ENCODE measurements around the gene NUMBL.
"Not testable (repeated sequence)": the region's sequence is repeated elsewhere in the genome, so short reads cannot be mapped to it uniquely, and the experiment has no call there.

NUMBL gene

DNA sequence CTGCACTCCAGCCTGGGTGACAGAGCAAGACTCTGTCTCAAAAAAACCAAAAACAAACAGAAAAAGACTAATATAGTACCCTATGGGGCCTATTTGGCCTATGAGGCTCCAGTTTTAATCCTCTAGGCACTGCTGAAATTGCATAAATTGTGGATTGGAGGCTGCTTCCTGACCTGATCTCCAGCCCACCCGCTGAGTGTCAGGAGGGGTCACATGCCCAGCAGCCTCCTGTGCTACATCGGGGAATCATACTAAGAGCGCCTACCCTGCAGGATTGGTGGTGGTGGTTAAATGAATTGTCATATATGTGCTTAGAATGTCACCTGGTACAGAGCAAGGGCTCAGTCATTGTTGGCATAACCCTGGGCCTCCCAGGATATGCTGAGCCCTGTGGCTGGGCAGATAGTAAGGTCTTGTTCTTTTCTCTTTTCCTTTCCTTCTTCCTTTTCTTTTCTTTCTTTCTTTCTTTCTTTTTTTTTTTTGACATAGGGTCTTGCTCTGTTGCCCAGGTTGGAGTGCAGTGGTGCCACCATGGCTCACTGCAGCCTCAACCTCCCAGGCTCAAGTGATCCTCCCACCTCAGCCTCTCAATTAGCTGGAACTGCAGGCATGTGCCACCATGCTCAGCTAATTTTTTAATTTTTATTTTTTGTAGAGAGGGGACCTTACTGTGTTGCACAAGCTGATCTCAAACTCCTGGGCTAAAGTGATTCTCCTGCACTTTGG is 58.0 kb downstream of the NUMBL start:
- H3K36me3 ChIP-seq (ENCODE audit: insufficient read depth, insufficient read length, low read length) = peaks cover 13% of the 10 kb centered on the region
- H3K4me3 ChIP-seq (ENCODE audit: insufficient read length, low read depth) = no peak overlapping the region
- H3K9me3 ChIP-seq (ENCODE audit: insufficient read depth, low read length) = no peaks in the 10 kb centered on the region
- TF ChIP-seq YY1 (IDR thresholded peaks at IDR 0.05; ENCODE audit: insufficient read depth, insufficient read length) (no peak), SUZ12 (IDR thresholded peaks at IDR 0.05; ENCODE audit: extremely low read depth, insufficient read depth, insufficient read length) (no peak), ZNF274 (IDR thresholded peaks at IDR 0.05; ENCODE audit: low read depth, low read length) (no peak)
- DNase-seq (ENCODE audit: low read depth, low spot score) = no peak
- peaks cover 2% of the 10 kb centered on the region for H3K4me1 ChIP-seq (ENCODE audit: insufficient read depth, insufficient read length)
- peaks cover 21% of the 10 kb centered on the region for H3K27me3 ChIP-seq (ENCODE audit: insufficient read depth, insufficient read length)
- no peak overlapping the region for H3K9ac ChIP-seq (ENCODE audit: insufficient read length, low read depth)

DNA sequence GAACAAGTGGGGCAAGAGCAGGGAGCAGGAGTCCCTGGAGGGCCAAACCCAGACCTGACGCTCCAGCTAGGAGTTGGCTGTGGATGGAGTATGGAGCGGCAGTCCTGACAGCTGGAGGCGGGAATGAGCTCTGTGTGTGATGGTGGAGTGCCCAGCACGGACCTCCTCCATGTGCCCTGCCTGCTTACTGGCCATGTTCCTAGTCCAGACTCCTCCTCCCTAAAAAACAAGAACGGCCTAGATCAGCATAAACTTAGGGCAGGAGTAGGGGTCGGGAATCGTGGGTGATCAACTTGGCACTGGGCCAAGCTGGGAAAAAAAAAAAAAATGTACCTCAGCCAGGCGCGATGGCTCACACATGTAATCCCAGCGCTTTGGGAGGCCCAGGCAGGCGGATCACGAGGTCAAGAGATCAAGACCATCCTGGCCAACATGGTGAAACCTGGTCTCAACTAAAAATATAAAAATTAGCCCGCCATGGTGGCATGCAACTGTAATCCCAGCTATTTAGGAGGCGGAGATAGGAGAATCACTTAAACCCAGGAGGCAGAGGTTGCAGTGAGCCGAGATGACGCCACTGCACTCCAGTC is 59.8 kb downstream of the NUMBL start:
- Histone ChIP-seq H3K4me3 (ENCODE audit: insufficient read length, low read depth) (no peak overlapping the region), H3K36me3 (ENCODE audit: insufficient read depth, insufficient read length, low read length) (peaks cover 28% of the 10 kb centered on the region), H3K9ac (ENCODE audit: insufficient read length, low read depth) (no peak overlapping the region), H3K9me3 (ENCODE audit: insufficient read depth, low read length) (no peaks in the 10 kb centered on the region), H3K27me3 (ENCODE audit: insufficient read depth, insufficient read length) (peaks cover 14% of the 10 kb centered on the region), H3K4me1 (ENCODE audit: insufficient read depth, insufficient read length) (peaks cover 2% of the 10 kb centered on the region)
- TF ChIP-seq ZNF274 (IDR thresholded peaks at IDR 0.05; ENCODE audit: low read depth, low read length) (no peak), SUZ12 (IDR thresholded peaks at IDR 0.05; ENCODE audit: extremely low read depth, insufficient read depth, insufficient read length) (no peak), YY1 (IDR thresholded peaks at IDR 0.05; ENCODE audit: insufficient read depth, insufficient read length) (no peak)
- DNase-seq (ENCODE audit: low read depth, low spot score) = no peak

DNA sequence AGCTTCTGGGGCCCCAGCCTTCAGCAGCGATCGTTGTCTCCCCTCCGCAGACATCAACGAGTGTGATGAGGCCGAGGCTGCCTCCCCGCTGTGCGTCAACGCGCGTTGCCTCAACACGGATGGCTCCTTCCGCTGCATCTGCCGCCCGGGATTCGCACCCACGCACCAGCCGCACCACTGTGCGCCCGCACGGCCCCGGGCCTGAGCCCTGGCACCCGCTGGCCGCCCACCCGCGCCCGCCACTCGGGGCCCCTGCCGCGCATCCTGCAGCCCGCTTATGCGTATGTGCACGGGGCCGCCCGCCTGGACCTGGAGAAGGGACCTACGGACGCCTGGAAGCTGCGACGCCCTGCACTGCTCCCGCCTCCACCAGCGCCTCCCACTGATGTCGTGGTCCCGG is 61.1 kb downstream of the NUMBL start:
- Histone ChIP-seq H3K36me3 (ENCODE audit: insufficient read depth, insufficient read length, low read length) (peaks cover 32% of the 10 kb centered on the region), H3K4me3 (ENCODE audit: insufficient read length, low read depth) (no peak overlapping the region), H3K27me3 (ENCODE audit: insufficient read depth, insufficient read length) (peaks cover 6% of the 10 kb centered on the region), H3K4me1 (ENCODE audit: insufficient read depth, insufficient read length) (peaks cover 2% of the 10 kb centered on the region), H3K9me3 (ENCODE audit: insufficient read depth, low read length) (no peaks in the 10 kb centered on the region), H3K9ac (ENCODE audit: insufficient read length, low read depth) (no peak overlapping the region)
- DNase-seq (ENCODE audit: low read depth, low spot score) = no peak
- TF ChIP-seq YY1 (IDR thresholded peaks at IDR 0.05; ENCODE audit: insufficient read depth, insufficient read length) = no peak
- no peak for TF ChIP-seq SUZ12 (IDR thresholded peaks at IDR 0.05; ENCODE audit: extremely low read depth, insufficient read depth, insufficient read length)
- TF ChIP-seq ZNF274 (IDR thresholded peaks at IDR 0.05; ENCODE audit: low read depth, low read length) = no peak

DNA sequence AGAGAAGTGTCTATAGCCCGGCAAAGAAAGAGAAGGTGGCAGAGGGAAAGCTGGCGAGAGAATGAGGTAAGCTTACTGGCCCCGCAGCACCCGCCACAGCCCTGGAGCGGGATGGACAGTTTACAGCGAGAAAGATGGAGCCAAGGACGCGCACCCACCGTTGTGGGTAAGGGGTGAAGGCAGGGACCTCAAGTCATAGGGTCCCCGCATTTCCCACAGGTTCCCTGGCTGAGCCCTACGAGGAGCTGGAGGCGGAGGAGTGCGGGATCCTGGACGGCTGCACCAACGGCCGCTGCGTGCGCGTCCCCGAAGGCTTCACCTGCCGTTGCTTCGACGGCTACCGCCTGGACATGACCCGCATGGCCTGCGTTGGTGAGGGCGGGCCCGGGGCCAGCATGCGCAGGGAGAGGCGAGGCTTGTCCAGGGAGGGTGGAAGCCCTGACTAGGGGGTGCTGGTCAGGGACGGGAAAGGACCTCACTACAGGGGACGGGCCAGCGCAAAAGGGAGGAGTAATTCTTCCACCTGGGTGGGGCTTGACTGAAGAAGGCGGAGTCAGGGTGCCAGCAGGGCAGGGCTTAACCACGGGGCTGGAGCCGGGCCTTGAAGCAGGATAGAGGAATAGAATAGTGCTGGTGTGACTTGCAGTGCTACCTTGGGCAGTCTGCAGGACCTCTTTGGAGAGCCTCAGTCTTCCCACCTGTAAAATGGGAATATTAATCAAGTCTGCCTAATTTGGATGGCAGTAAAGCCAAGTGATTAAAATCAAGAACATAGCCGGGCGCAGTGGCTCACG is 62.8 kb downstream of the NUMBL start:
- no peak overlapping the region for H3K4me3 ChIP-seq (ENCODE audit: insufficient read length, low read depth)
- H3K9ac ChIP-seq (ENCODE audit: insufficient read length, low read depth) = no peak overlapping the region
- TF ChIP-seq ZNF274 (IDR thresholded peaks at IDR 0.05; ENCODE audit: low read depth, low read length) (no peak), YY1 (IDR thresholded peaks at IDR 0.05; ENCODE audit: insufficient read depth, insufficient read length) (no peak), SUZ12 (IDR thresholded peaks at IDR 0.05; ENCODE audit: extremely low read depth, insufficient read depth, insufficient read length) (no peak)
- no peak for DNase-seq (ENCODE audit: low read depth, low spot score)
- H3K9me3 ChIP-seq (ENCODE audit: insufficient read depth, low read length) = no peaks in the 10 kb centered on the region
- no peaks in the 10 kb centered on the region for H3K27me3 ChIP-seq (ENCODE audit: insufficient read depth, insufficient read length)
- peaks cover 33% of the 10 kb centered on the region for H3K36me3 ChIP-seq (ENCODE audit: insufficient read depth, insufficient read length, low read length)
- peaks cover 9% of the 10 kb centered on the region for H3K4me1 ChIP-seq (ENCODE audit: insufficient read depth, insufficient read length)

DNA sequence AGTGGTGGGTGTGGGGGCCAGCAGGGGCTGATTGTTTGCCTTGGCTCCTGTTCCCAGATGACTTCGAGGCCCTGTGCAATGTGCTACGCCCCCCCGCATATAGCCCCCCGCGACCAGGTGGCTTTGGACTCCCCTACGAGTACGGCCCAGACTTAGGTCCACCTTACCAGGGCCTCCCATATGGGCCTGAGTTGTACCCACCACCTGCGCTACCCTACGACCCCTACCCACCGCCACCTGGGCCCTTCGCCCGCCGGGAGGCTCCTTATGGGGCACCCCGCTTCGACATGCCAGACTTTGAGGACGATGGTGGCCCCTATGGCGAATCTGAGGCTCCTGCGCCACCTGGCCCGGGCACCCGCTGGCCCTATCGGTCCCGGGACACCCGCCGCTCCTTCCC is 63.5 kb downstream of the NUMBL start:
- Histone ChIP-seq H3K4me1 (ENCODE audit: insufficient read depth, insufficient read length) (peaks cover 9% of the 10 kb centered on the region), H3K9ac (ENCODE audit: insufficient read length, low read depth) (no peak overlapping the region), H3K36me3 (ENCODE audit: insufficient read depth, insufficient read length, low read length) (peaks cover 41% of the 10 kb centered on the region), H3K27me3 (ENCODE audit: insufficient read depth, insufficient read length) (no peaks in the 10 kb centered on the region), H3K4me3 (ENCODE audit: insufficient read length, low read depth) (no peak overlapping the region), H3K9me3 (ENCODE audit: insufficient read depth, low read length) (no peaks in the 10 kb centered on the region)
- no peak for TF ChIP-seq ZNF274 (IDR thresholded peaks at IDR 0.05; ENCODE audit: low read depth, low read length)
- TF ChIP-seq YY1 (IDR thresholded peaks at IDR 0.05; ENCODE audit: insufficient read depth, insufficient read length) = no peak
- TF ChIP-seq SUZ12 (IDR thresholded peaks at IDR 0.05; ENCODE audit: extremely low read depth, insufficient read depth, insufficient read length) = no peak
- no peak for DNase-seq (ENCODE audit: low read depth, low spot score)

DNA sequence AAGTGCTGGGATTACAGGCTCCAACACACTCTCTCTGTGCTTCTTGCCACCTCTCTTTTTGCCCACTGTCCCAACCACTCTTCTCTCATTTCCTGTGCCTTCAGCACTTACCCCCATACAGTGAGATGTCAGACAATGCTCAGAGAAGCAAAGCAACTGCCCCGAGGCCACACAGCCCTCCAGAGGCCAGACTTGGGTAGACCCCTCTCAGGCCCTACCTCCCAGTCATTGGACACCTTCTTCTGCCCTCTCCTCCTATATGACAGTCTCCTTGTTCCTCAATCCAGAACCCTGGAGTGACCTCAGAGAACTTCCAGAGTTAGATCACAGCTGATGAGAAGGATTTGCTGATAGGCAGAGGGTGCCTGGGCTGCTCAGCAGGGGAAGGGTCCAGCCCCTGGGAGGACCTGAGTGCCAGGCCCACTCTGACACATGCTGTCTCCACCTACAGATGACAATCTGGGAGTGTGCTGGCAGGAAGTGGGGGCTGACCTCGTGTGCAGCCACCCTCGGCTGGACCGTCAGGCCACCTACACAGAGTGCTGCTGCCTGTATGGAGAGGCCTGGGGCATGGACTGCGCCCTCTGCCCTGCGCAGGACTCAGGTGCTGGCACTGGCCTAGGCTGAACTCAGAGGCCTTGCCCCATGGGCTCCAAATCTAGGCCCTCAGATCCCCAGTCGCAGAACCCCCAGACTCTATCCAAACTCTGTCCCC is 64.9 kb downstream of the NUMBL start:
- Histone ChIP-seq H3K9ac (ENCODE audit: insufficient read length, low read depth) (no peak overlapping the region), H3K4me3 (ENCODE audit: insufficient read length, low read depth) (no peak overlapping the region), H3K4me1 (ENCODE audit: insufficient read depth, insufficient read length) (peaks cover 9% of the 10 kb centered on the region), H3K9me3 (ENCODE audit: insufficient read depth, low read length) (no peaks in the 10 kb centered on the region), H3K27me3 (ENCODE audit: insufficient read depth, insufficient read length) (no peaks in the 10 kb centered on the region), H3K36me3 (ENCODE audit: insufficient read depth, insufficient read length, low read length) (peaks cover 49% of the 10 kb centered on the region)
- no peak for DNase-seq (ENCODE audit: low read depth, low spot score)
- TF ChIP-seq SUZ12 (IDR thresholded peaks at IDR 0.05; ENCODE audit: extremely low read depth, insufficient read depth, insufficient read length) (no peak), ZNF274 (IDR thresholded peaks at IDR 0.05; ENCODE audit: low read depth, low read length) (no peak), YY1 (IDR thresholded peaks at IDR 0.05; ENCODE audit: insufficient read depth, insufficient read length) (no peak)

DNA sequence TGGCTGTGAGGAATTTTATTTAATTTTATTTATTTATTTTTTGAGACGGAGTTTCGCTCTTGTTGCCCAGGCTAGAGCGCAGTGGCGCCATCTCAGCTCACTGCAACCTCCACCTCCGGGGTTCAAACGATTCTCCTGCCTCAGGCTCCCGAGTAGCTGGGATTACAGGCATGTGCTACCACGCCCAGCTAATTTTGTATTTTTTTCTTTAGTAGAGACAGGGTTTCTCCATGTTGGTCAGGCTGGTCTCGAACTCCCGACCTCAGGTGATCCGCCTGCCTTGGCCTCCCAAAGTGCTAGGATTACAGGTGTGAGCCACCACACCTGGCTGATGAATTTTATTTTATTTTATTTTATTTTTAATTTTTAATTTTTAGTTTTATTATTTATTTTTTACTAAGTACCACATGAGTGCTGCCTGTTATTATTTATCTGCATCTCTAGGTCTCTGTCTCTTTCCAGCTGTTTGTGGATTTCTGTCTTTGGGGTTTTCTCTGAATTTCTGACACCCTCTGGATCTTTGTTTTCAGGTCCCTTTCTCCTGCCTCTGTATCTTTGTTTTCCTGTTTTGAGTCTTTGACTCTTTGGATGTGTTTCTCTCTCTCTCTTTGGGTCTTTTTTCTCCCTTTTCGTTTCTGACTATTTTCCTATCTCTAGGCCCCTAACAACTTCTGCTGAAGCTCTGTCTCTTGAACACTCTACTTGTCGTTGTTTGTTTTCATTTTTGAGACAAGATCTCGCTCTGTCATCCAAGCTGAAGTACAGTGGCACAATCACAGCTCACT is 65.9 kb downstream of the NUMBL start:
- not testable (repeated sequence) for H3K9ac ChIP-seq (ENCODE audit: insufficient read length, low read depth); H3K9me3 ChIP-seq (ENCODE audit: insufficient read depth, low read length); DNase-seq (ENCODE audit: low read depth, low spot score); H3K4me1 ChIP-seq (ENCODE audit: insufficient read depth, insufficient read length); H3K4me3 ChIP-seq (ENCODE audit: insufficient read length, low read depth); H3K27me3 ChIP-seq (ENCODE audit: insufficient read depth, insufficient read length)
- peaks cover 50% of the 10 kb centered on the region for H3K36me3 ChIP-seq (ENCODE audit: insufficient read depth, insufficient read length, low read length)

Data from NT2/D1 (cell line).